A172 (cell line): Measurements from ENCODE around the gene DNAJC13. TPM values are rescaled to one million over a fixed set of nuclear protein-coding genes. Genes with fewer than 3 reads are reported as not detected.
"Not testable (repeated sequence)": the region's sequence is repeated elsewhere in the genome, so short reads cannot be mapped to it uniquely, and the experiment has no call there.

Source experiments
- DNase-seq: peaks from one replicate; pipeline ENCODE4 v3.0.0-alpha.2; 2015; ENCODE audit warnings: low spot score
- total RNA-seq: library from RNA; depleted of rRNA; stranded (reverse); fragments of >200 nt; shearing (Covaris generic); gene quantifications from 2 replicates; pipeline ENCODE4 v1.2.3, GENCODE V29; 2014; rRNA removed

Gene DNAJC13, protein sequence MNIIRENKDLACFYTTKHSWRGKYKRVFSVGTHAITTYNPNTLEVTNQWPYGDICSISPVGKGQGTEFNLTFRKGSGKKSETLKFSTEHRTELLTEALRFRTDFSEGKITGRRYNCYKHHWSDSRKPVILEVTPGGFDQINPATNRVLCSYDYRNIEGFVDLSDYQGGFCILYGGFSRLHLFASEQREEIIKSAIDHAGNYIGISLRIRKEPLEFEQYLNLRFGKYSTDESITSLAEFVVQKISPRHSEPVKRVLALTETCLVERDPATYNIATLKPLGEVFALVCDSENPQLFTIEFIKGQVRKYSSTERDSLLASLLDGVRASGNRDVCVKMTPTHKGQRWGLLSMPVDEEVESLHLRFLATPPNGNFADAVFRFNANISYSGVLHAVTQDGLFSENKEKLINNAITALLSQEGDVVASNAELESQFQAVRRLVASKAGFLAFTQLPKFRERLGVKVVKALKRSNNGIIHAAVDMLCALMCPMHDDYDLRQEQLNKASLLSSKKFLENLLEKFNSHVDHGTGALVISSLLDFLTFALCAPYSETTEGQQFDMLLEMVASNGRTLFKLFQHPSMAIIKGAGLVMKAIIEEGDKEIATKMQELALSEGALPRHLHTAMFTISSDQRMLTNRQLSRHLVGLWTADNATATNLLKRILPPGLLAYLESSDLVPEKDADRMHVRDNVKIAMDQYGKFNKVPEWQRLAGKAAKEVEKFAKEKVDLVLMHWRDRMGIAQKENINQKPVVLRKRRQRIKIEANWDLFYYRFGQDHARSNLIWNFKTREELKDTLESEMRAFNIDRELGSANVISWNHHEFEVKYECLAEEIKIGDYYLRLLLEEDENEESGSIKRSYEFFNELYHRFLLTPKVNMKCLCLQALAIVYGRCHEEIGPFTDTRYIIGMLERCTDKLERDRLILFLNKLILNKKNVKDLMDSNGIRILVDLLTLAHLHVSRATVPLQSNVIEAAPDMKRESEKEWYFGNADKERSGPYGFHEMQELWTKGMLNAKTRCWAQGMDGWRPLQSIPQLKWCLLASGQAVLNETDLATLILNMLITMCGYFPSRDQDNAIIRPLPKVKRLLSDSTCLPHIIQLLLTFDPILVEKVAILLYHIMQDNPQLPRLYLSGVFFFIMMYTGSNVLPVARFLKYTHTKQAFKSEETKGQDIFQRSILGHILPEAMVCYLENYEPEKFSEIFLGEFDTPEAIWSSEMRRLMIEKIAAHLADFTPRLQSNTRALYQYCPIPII (N-terminal part only)
- total RNA-seq: 59.1 and 68.7 TPM in 2 replicates

DNA sequence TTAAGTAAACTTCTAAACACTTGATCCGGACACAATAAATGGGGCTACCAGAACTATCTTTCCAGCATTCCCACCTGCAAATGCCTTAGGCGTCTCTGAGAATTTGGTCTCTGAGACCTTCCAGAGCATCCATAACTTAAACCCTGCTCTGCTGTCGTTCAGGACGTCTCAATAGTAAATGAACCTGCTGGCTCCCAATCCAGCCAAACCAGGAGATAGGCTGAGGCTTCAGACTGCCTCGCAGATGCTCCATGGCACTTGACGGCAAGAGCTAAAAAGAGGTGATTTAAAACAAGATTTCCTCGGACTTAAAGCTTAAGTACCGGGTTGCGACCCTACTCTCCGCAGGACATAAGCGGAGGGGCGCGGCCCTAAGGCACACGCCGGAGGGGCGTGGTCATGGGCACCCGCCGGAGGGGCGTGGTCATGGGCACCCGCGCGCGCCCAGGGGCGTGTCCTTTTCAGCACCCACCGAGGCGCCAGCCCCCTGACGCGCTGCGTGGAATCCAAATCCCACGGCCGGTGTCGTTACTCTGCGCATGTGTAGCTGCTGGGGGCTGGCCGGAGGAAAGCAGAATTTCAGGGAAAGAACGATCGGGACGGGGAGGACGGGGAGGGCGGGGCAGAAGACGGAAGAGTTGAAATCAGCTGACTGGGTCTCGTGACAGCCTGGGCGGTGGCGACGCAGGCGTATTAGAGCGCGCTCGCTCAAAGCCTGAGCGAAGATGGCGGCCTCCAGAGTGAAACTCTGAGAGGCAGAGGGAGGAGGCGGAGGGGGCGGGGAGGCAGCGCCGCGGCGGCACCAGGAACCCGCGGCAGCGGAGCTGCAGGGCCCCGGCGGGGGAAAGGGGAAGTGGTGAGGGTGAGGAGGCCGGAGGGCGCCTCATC is at the start of gene DNAJC13:
TSS of gene DNAJC13 (plus strand) at position 696 of the 888 bp plus-strand sequence. CDS start 17,049 bp downstream, outside the sequence.
- DNase-seq: peak; percentile 93

DNA sequence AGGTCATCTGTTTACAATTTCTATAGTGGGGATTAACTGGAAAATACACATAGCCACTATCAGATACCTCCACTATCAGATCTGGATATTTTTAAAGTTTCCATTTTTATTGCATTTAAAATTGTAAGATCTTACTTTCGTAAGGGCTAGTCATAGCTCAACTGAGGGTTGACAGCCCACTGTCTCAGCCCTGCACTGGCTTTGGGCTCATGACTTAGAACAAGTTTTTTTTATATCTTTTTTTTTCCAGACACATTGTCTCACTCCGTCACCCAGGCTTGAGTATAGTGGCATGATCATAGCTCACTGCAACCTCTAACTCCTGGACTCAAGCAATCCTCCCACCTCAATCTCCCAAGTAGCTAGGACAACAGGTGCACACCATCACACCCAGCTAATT is 48.8 kb upstream of the DNAJC13 start:
- DNase-seq: no peak

GRCh38 chr3:132368962-132369361 is 48.3 kb upstream of the DNAJC13 start:
- no peak for DNase-seq

DNA sequence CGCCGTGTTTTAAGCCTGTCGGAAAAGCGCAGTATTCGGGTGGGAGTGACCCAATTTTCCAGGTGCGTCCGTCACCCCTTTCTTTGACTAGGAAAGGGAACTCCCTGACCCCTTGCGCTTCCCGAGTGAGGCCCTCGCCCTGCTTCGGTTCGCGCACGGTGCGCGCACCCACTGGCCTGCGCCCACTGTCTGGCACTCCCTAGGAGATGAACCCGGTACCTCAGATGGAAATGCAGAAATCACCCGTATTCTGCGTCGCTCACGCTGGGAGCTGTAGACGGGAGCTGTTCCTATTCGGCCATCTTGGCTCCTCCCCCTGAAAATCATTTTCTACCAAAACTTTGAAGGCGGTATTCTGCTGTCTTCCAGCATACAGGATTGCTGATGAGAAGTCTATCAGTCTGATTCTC is 40.4 kb upstream of the DNAJC13 start:
- not testable (repeated sequence) for DNase-seq

GRCh38 chr3:132378048-132378762 is 39.1 kb upstream of the DNAJC13 start:
- no peak for DNase-seq

GRCh38 chr3:132378846-132379245 is 38.5 kb upstream of the DNAJC13 start:
- no peak for DNase-seq

GRCh38 chr3:132380920-132381319 is 36.4 kb upstream of the DNAJC13 start:
- no peak for DNase-seq

GRCh38 chr3:132381348-132381944 is 35.9 kb upstream of the DNAJC13 start:
- no peak for DNase-seq

DNA sequence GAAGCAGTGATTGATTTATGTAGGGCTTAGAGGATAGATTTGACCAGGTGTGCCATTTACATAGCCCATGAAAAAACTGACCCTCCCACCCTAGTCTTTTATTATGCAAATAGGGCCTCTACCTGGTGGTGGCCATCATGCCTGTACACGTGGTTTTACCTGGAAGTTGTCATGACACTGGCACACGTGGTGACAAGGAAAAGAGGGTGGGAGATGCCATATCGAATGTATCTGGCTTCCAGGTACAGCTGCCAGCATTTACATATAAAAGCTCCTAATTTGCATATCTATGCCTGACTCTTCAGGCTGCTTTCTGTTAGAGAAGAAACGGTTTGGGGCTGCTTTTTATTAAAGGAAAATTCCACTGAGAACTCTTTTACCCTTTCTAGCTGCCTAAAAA is 35.0 kb upstream of the DNAJC13 start:
- no peak for DNase-seq

GRCh38 chr3:132382688-132383194 is 34.6 kb upstream of the DNAJC13 start:
- no peak for DNase-seq

- DNase-seq: no peak
Measured at GRCh38 chr3:132386259-132386658, 31.0 kb upstream of the DNAJC13 start.

DNA sequence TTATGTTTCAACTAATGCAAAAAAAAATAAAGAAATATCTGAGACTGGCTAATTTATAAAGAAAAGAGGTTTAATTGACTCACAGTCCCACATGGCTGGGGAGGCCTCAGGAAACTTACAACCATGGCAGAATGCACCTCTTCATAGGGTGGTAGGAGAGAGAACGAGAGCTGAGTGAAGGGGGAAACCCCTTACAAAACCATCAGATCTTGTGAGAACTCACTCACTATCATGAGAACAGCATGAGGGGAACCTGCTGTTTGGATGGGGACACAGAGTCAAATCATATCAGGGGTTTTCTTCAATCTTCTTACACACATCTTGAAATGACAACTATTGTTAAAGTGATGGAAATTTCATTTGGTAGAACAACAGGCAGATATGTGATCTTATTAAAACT is 24.6 kb upstream of the DNAJC13 start:
- not testable (repeated sequence) for DNase-seq

DNA sequence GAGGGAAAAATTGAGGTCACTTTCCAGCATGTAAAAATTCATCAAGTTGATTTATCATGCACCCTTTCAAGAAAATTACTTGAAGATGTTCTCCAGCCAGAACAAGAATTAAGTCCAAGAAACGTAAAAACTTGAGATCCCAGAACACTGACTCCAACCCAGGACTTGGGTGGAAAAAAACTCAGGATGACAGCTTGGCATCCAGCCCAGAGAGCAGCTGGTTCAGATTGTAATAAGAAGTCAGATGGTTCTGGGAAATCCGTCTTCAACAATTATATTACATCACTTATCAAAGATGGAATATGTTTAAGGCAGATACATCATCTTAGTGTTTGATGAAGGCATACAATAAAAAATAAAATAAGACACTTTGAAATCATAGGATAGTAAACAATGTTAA is 23.0 kb upstream of the DNAJC13 start:
- DNase-seq: no peak

DNA sequence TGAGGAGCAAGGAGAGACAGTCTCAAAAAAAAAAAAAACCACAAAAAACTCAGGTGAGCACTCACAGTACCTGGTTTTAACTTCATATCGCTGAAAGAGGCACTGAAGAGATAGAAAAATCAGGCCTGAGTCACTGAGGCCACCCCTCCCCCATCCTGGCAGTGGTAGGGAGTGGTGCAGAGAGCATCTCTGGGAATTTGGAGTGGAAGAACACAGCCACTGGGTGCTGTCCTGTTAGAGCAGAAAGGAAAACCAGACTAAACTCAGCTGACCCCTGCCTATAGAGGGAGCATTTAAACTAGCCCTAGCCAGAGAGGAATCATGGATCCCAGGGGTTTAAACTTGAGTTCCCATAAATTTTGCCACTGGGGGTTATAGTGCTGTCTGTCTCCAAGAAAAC is 22.2 kb upstream of the DNAJC13 start:
- DNase-seq: no peak

DNA sequence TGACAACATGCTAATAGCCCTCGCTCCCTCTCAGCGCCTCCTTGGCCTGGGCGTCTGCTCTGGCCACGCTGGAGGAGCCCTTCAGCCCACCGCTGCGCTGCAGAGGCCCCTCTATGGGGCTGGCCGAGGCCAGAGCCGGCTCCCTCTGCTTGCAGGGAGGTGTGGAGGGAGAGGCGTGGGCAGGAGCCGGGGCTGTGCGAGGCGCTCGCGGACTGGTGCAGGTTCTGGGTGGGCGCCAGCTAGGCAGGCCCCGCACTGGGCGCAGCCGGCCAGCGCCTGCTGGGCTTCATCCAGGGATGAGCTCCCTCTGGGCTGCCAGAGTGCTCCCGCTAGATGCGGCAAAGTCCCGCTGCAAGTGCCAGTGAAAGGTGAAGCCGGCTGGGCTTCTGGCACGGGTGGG is 21.0 kb upstream of the DNAJC13 start:
- no peak for DNase-seq

DNA sequence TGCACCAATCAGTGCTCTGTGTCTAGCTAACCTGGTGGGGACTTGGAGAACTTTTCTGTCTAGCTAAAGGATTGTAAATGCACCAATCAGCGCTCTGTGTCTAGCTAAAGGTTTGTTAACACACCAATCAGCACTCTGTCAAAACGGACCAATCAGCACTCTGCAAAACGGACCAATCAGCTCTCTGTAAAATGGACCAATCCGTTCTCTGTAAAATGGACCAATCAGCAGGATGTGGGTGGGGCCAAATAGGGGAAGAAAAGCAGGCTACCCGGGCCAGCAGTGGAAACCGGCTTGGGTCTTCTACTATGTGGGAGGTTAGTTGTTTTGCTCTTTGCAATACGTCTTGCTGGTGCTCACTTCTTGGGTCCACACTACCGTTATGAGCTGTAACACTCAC is 20.5 kb upstream of the DNAJC13 start:
- DNase-seq: not testable (repeated sequence)

DNA sequence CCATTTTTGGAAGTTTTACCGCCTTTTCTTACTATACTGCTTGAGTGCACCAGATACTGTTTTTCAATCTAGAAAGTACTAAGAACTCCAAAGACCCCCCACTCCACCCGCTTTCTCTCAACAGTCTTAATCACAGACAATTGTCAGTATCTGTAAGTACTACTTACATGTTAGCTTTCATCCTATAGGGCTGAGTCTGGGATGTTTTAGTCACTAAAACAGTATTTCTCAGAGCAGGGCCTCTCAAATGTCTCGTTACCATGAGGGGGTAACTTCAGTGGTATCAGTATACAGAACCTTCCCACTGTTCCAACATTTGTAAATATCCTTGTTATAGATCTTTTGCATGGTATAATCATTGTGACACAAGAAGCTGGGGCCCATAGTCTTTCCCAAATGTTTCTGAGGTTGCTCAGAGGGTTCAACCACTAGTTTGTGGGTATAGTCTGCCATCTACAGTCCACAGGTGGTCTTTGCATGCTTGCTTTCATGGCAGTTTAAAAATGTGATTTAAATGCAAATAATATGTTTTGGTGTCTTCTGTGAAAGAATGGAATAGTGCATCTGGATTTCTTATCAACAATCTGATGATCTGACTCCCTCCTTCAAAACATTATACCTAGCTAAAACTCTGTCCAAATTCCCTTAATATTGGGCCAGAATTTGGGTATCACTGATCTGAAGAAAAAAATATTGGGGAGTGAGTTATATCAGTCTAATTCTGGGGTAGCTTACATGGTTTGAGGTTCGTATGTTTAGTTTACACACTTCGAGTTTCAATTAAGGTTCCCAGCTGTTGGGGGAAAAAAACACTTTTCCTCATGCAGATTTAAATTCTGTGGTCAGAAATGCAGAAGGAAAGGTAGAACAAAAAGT is 18.0 kb upstream of the DNAJC13 start:
- peak; percentile 50 for DNase-seq

DNA sequence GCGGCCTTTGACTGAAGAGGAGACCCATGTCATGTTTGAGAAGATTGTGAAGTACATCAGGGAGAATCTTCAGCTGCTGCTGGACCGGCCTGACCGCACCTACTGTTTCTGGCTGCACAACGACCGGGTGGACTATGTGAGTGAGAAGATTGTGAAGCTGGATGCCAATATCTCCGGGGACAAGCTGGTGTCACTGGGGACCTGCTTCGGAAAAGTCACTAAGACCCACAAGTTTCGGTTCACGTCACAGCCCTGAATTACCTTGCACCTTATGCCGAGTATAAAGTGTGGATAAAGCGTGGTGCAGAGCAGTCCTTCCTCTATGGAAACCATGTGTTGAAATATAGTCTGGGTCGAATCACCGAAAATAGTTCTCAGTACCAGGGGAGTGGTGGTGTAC is 16.0 kb upstream of the DNAJC13 start:
- no peak for DNase-seq

GRCh38 chr3:132404276-132404675 is 13.0 kb upstream of the DNAJC13 start:
- no peak for DNase-seq
